HL-60 (cell line): ENCODE results near the gene TRPV3.

ENCODE experiments used
- DNase-seq, 2 experiments: peaks; one replicate each; pipeline ENCODE4 v3.0.0-alpha.2; 2010 to 2020; ENCODE audit warnings: low read depth in 1 of 2, low spot score in 1 of 2
- H3K27ac ChIP-seq: fragments of 250-450 bp; sonication (Bioruptor Pico); replicated peaks from 2 replicates; pipeline ENCODE4 v1.5.1; 2020; ENCODE audit warnings: mild to moderate bottlenecking, moderate library complexity
- H3K27me3 ChIP-seq: fragments of 250-450 bp; sonication (Bioruptor Pico); 2 replicates; pipeline ENCODE4 v1.5.1; 2021; ENCODE audit warnings: mild to moderate bottlenecking, moderate library complexity; ENCODE audit not compliant: insufficient read depth, poor library complexity, severe bottlenecking
- H3K4me3 ChIP-seq: replicated peaks from 2 replicates; pipeline ENCODE4 v1.5.1; 2011; ENCODE audit warnings: mild to moderate bottlenecking, control low read depth, low read length; ENCODE audit not compliant: insufficient read depth
- GABPA ChIP-seq: IDR thresholded peaks from 2 replicates; pipeline ENCODE4 v1.6.1; 2012; ENCODE audit warnings: low read depth
- POLR2AphosphoS5 ChIP-seq: IDR thresholded peaks from 2 replicates; pipeline ENCODE4 v1.6.1; 2012; ENCODE audit warnings: low read depth
- SPI1 ChIP-seq: IDR thresholded peaks from 2 replicates; pipeline ENCODE4 v1.6.1; 2012; ENCODE audit warnings: low read depth, mild to moderate bottlenecking, borderline replicate concordance
- TF ChIP-seq, protein P1 (sequence below): IDR thresholded peaks from one replicate; pipeline ENCODE4 v1.5.1; 2011; ENCODE audit warnings: low read length, control low read depth, inconsistent platforms; ENCODE audit not compliant: insufficient read depth
- TF ChIP-seq, protein P2 (sequence below): IDR thresholded peaks from 2 replicates; pipeline ENCODE4 v1.6.1; 2012; ENCODE audit warnings: low read depth; ENCODE audit not compliant: insufficient replicate concordance

Gene TRPV3

DNA sequence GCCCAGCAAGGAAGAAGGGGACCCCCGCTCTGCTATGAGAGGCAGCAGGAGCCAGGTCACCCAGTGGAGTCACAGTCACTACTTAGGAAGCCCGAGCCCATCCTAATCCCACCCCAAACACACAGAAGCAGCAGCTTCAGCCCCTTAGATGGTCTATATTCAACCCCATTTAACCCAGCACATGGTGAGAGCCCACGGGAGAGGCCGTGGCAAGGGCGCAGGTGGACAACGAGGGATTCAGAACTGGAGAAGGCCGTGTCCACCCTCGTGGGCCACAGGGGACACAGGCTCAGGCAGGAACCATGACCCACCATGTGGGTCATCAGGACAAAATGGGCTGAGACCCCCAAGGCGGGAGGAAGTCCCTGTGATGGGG, 1.6 kb upstream of the TRPV3 start:
- no peak overlapping the region for H3K27ac ChIP-seq
- no peak for DNase-seq
- H3K4me3 ChIP-seq: no peak overlapping the region
- no peaks in the 10 kb centered on the region for H3K27me3 ChIP-seq
- TF ChIP-seq, protein P1, sequence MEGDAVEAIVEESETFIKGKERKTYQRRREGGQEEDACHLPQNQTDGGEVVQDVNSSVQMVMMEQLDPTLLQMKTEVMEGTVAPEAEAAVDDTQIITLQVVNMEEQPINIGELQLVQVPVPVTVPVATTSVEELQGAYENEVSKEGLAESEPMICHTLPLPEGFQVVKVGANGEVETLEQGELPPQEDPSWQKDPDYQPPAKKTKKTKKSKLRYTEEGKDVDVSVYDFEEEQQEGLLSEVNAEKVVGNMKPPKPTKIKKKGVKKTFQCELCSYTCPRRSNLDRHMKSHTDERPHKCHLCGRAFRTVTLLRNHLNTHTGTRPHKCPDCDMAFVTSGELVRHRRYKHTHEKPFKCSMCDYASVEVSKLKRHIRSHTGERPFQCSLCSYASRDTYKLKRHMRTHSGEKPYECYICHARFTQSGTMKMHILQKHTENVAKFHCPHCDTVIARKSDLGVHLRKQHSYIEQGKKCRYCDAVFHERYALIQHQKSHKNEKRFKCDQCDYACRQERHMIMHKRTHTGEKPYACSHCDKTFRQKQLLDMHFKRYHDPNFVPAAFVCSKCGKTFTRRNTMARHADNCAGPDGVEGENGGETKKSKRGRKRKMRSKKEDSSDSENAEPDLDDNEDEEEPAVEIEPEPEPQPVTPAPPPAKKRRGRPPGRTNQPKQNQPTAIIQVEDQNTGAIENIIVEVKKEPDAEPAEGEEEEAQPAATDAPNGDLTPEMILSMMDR: no peak
- TF ChIP-seq POLR2AphosphoS5 (no peak), GABPA (no peak), SPI1 (no peak)
- TF ChIP-seq, protein P2, sequence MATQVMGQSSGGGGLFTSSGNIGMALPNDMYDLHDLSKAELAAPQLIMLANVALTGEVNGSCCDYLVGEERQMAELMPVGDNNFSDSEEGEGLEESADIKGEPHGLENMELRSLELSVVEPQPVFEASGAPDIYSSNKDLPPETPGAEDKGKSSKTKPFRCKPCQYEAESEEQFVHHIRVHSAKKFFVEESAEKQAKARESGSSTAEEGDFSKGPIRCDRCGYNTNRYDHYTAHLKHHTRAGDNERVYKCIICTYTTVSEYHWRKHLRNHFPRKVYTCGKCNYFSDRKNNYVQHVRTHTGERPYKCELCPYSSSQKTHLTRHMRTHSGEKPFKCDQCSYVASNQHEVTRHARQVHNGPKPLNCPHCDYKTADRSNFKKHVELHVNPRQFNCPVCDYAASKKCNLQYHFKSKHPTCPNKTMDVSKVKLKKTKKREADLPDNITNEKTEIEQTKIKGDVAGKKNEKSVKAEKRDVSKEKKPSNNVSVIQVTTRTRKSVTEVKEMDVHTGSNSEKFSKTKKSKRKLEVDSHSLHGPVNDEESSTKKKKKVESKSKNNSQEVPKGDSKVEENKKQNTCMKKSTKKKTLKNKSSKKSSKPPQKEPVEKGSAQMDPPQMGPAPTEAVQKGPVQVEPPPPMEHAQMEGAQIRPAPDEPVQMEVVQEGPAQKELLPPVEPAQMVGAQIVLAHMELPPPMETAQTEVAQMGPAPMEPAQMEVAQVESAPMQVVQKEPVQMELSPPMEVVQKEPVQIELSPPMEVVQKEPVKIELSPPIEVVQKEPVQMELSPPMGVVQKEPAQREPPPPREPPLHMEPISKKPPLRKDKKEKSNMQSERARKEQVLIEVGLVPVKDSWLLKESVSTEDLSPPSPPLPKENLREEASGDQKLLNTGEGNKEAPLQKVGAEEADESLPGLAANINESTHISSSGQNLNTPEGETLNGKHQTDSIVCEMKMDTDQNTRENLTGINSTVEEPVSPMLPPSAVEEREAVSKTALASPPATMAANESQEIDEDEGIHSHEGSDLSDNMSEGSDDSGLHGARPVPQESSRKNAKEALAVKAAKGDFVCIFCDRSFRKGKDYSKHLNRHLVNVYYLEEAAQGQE: no peak

DNA sequence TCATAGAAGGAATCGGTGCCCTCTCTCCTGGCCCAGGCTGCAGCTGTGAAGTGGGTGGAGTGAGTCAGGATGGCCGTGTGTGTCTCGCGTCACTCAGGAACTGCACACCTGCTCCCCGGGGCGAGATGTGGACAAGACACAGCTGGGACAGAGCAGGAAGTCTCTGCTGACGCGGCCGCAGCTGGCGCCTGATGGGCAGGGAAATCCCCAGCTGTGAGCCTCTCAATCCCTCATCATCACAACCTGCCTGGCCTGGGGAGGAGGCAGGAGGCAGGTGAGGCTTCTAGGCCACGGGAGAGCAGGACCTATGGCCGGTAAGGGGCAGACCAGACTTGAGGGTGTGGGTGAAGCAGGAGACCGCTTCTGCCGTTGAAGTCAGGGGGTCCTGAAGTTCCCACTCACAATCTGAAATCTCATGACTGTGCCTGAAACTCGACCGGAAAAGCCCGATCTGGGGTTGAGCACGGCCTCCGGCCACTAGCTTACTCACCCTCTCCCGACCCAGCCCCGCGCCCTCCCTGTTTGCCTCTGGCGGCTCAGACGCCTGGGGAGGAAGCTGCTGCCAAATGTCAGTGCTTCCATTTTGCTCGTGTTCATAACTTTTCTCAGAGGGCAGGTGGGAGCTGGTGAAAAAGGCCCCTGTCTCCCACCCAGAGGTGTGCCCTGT, 1.1 kb upstream of the TRPV3 start:
- TF ChIP-seq, protein P1: no peak
- TF ChIP-seq, protein P2: no peak
- TF ChIP-seq GABPA (no peak), SPI1 (no peak), POLR2AphosphoS5 (no peak)
- Histone ChIP-seq H3K4me3 (no peak overlapping the region), H3K27ac (no peak overlapping the region), H3K27me3 (no peaks in the 10 kb centered on the region)
- no peak for DNase-seq

DNA sequence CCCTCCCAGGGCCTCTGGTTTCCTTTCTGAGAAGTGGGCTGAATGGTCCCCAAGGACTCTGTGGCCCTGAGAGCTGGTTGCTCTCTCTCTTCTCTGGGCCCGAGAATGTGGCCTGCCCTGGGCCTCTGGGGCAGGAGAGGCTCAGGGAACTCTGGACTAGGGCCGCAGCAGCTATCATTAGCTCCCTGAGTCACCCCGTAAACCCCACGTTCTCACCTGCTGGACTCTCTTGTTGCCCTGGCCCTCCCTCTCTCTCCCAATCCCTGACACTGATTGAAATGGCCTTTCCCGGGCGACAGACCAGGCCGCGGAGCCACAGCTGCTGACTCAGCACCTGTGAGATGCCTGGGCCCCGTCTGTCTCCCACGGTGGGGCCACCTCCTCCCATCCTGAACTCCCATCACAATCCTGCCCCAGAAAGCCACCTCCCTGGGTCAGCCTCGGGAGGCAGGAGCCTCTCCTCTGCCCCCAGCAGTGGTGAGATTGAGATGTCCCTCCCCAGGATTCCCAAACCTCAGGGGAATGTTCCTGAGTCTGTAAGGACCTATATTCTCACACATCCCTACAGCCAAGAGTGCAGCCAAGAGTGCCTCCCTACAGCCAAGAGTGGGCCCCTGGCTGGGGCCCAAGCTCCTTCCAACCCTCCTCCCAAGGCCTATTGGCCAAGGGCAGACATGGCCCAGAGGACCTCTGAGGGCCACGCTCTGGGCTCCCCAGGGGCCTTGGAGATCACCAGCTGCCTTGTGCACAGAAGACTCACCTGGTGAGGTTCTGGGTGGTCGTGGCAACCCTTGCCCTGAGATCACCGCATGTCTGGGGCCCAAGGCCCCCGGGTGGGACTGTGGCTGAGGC, 470 bp downstream of the TRPV3 start:
- no peak for DNase-seq
- no peak overlapping the region for H3K27ac ChIP-seq
- TF ChIP-seq POLR2AphosphoS5: no peak
- no peaks in the 10 kb centered on the region for H3K27me3 ChIP-seq
- H3K4me3 ChIP-seq: no peak overlapping the region

DNA sequence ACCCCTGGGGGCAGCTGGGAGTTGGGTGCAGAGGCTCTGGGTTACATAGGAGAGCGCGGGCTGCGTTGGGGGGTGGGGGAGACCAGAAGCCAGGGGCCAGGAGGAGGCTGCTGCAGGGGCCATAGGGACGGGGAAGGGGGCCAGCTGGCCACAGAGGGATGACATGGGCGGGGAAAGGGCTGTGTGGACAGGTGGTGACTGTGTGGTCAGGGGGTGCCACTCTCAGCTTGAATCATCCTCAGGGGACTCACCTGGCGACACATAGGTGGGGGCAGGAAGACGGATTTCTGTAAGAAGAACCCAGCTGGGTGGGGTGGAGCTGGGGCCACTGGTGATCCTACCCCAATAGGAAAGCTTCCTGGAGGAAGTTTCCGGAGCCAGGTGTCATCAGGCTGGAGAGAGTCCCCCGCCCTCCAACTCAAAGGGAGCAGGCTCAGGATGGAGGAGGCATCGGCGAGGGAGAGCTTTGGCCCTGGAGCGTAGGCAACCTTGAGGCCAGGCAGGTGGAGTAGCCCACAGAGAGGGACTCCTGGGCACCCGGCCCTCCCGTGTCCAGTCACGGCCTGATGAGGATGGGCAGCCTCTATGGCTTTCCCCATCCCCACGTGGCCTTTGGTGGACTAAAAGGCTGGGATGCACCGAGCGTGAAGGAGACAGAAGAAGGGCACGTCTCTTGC, 1.2 kb downstream of the TRPV3 start:
- H3K4me3 ChIP-seq: no peak overlapping the region
- no peak for DNase-seq
- no peak for TF ChIP-seq SPI1
- TF ChIP-seq GABPA: no peak
- TF ChIP-seq POLR2AphosphoS5: no peak
- TF ChIP-seq, protein P2: no peak
- TF ChIP-seq, protein P1: no peak
- no peak overlapping the region for H3K27ac ChIP-seq
- H3K27me3 ChIP-seq: no peaks in the 10 kb centered on the region
